ENCODE data around the gene OTUB2. TPM values are rescaled to one million over a fixed set of nuclear protein-coding genes. Genes with fewer than 3 reads are reported as not detected.

Gene OTUB2
- polyA plus RNA-seq, 1 donor (not counting 4 experiments of a cell fraction or from before 2014, with no cell fraction given): 2.6 TPM

GRCh38 chr14:94030571-94030970 is 4.4 kb downstream of the OTUB2 start:
- Histone ChIP-seq H3K9me1 (ENCODE audit: control insufficient read depth, extremely low read depth, insufficient read depth, low read length) (peaks cover 6% of the 10 kb centered on the region), H2AFZ (ENCODE audit: control insufficient read depth, low read length) (no peak overlapping the region), H3K4me2 (ENCODE audit: control insufficient read depth, extremely low read depth, insufficient read depth, low read depth, low read length) (no peak overlapping the region), H3K79me2 (ENCODE audit: control insufficient read depth, insufficient read depth, low read length) (no peaks in the 10 kb centered on the region), H3K36me3 (ENCODE audit: control insufficient read depth in 2 of 2, extremely low read depth in 1 of 2, insufficient read depth in 2 of 2, low read length in 2 of 2) (no peaks in the 10 kb centered on the region), H3K4me3 (ENCODE audit: control insufficient read depth in 2 of 3, extremely low read depth in 1 of 3, insufficient read depth in 2 of 3, low read depth in 1 of 3, low read length in 3 of 3) (no peak overlapping the region), H3K9ac (ENCODE audit: control insufficient read depth, extremely low read depth, insufficient read depth, low read length) (no peak overlapping the region), H3K27me3 (ENCODE audit: control insufficient read depth, extremely low read depth, insufficient read depth, low read length) (no peaks in the 10 kb centered on the region), H3K27ac (ENCODE audit: control insufficient read depth, insufficient read depth, low read length) (no peak overlapping the region), H3K9me3 (ENCODE audit: control insufficient read depth, low read depth, low read length) (no peaks in the 10 kb centered on the region), H4K20me1 (ENCODE audit: control insufficient read depth, extremely low read depth, insufficient read depth, low read length) (peaks cover 3% of the 10 kb centered on the region), H3K4me1 (ENCODE audit: control insufficient read depth, extremely low read depth, insufficient read depth, low read length) (peaks cover 15% of the 10 kb centered on the region)
- DNase-seq (ENCODE audit: low read depth, low spot score) (no peak), FAIRE-seq (no peak)
- TF ChIP-seq EZH2 (IDR thresholded peaks at IDR 0.05; ENCODE audit: low read length): no peak
- TF ChIP-seq, protein P1, sequence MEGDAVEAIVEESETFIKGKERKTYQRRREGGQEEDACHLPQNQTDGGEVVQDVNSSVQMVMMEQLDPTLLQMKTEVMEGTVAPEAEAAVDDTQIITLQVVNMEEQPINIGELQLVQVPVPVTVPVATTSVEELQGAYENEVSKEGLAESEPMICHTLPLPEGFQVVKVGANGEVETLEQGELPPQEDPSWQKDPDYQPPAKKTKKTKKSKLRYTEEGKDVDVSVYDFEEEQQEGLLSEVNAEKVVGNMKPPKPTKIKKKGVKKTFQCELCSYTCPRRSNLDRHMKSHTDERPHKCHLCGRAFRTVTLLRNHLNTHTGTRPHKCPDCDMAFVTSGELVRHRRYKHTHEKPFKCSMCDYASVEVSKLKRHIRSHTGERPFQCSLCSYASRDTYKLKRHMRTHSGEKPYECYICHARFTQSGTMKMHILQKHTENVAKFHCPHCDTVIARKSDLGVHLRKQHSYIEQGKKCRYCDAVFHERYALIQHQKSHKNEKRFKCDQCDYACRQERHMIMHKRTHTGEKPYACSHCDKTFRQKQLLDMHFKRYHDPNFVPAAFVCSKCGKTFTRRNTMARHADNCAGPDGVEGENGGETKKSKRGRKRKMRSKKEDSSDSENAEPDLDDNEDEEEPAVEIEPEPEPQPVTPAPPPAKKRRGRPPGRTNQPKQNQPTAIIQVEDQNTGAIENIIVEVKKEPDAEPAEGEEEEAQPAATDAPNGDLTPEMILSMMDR (optimal IDR thresholded peaks at IDR 0.05 in 1 of 3, IDR thresholded peaks at IDR 0.05 in 1 of 3, conservative IDR thresholded peaks at IDR 0.05 in 1 of 3; ENCODE audit: extremely low read depth in 1 of 3, insufficient read depth in 2 of 3, low read length in 3 of 3): no peak
- dilution Hi-C loops (cut with MboI; ENCODE audit: extremely low pct_ligation_motif_present, low sequenced_read_pairs): no loop called here

DNA sequence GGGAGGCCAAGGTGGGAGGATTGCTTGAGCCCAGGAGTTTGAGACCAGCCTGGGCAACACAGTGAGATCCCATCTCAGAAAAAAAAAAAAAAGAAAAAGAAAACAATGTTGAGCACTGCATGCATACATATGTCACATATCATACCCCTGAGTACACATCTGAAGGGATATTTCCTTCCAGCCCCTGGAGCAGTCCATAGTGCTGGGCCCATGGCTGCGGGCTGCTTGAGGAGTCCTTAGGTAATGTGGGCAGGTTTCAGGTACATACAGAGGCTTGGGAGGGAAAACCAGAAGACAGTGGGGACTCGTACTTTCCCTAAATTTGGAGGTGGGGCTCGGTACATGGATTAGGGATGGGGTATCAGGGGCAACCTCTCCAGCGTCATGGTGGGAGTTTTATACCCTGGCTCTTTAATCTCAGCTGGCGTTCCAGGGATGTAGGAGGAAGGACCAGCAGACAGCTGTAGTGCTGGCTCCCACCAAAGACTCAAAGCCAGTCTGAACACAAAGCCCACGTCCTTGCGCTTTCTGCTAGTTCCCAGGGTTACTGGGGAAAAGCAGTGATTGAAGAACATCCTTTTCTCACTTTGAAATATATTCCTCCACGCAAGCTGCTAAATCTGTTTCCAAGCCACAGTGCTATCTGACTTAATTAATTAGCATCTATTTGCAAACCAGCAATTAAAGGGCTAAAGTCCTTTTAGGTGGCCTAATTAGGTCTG is 5.2 kb downstream of the OTUB2 start:
- no peak for DNase-seq (ENCODE audit: low read depth, low spot score)
- H3K9me3 ChIP-seq (ENCODE audit: control insufficient read depth, low read depth, low read length): no peaks in the 10 kb centered on the region
- no peak for FAIRE-seq
- H3K79me2 ChIP-seq (ENCODE audit: control insufficient read depth, insufficient read depth, low read length): no peaks in the 10 kb centered on the region
- H4K20me1 ChIP-seq (ENCODE audit: control insufficient read depth, extremely low read depth, insufficient read depth, low read length): peaks cover 3% of the 10 kb centered on the region
- H3K9me1 ChIP-seq (ENCODE audit: control insufficient read depth, extremely low read depth, insufficient read depth, low read length): peaks cover 6% of the 10 kb centered on the region
- peaks cover 15% of the 10 kb centered on the region for H3K4me1 ChIP-seq (ENCODE audit: control insufficient read depth, extremely low read depth, insufficient read depth, low read length)
- TF ChIP-seq, protein P1 (optimal IDR thresholded peaks at IDR 0.05 in 1 of 3, IDR thresholded peaks at IDR 0.05 in 1 of 3, conservative IDR thresholded peaks at IDR 0.05 in 1 of 3; ENCODE audit: extremely low read depth in 1 of 3, insufficient read depth in 2 of 3, low read length in 3 of 3): no peak
- TF ChIP-seq EZH2 (IDR thresholded peaks at IDR 0.05; ENCODE audit: low read length): no peak
- no peak overlapping the region for H3K4me3 ChIP-seq (ENCODE audit: control insufficient read depth in 2 of 3, extremely low read depth in 1 of 3, insufficient read depth in 2 of 3, low read depth in 1 of 3, low read length in 3 of 3)
- H2AFZ ChIP-seq (ENCODE audit: control insufficient read depth, low read length): no peak overlapping the region
- H3K4me2 ChIP-seq (ENCODE audit: control insufficient read depth, extremely low read depth, insufficient read depth, low read depth, low read length): no peak overlapping the region
- H3K9ac ChIP-seq (ENCODE audit: control insufficient read depth, extremely low read depth, insufficient read depth, low read length): no peak overlapping the region
- no peak overlapping the region for H3K27ac ChIP-seq (ENCODE audit: control insufficient read depth, insufficient read depth, low read length)
- dilution Hi-C loops (cut with MboI; ENCODE audit: extremely low pct_ligation_motif_present, low sequenced_read_pairs): no loop called here
- H3K36me3 ChIP-seq (ENCODE audit: control insufficient read depth in 2 of 2, extremely low read depth in 1 of 2, insufficient read depth in 2 of 2, low read length in 2 of 2): no peaks in the 10 kb centered on the region
- H3K27me3 ChIP-seq (ENCODE audit: control insufficient read depth, extremely low read depth, insufficient read depth, low read length): no peaks in the 10 kb centered on the region
